GM06990 (cell line): Measurements from ENCODE around the gene TMEM272.

Experiments used
- DNase-seq: peaks from one replicate; pipeline ENCODE4 v3.0.0-alpha.2; 2011; ENCODE audit not compliant: insufficient read length; ENCODE audit errors: extremely low read depth
- H3K27me3 ChIP-seq: replicated peaks from 2 replicates; pipeline ENCODE4 v1.6.0; 2011; ENCODE audit warnings: low read length; ENCODE audit not compliant: control insufficient read depth, insufficient read depth
- H3K36me3 ChIP-seq: 2 replicates; pipeline ENCODE4 v1.5.1; 2011; ENCODE audit warnings: low read length; ENCODE audit not compliant: control insufficient read depth, insufficient read depth
- H3K4me3 ChIP-seq: replicated peaks from 2 replicates; pipeline ENCODE4 v1.5.1; 2011; ENCODE audit warnings: low read depth, mild to moderate bottlenecking, control low read depth, low read length
- CTCF ChIP-seq: IDR thresholded peaks from 2 replicates; pipeline ENCODE4 v1.5.1; 2011; ENCODE audit warnings: low read length, control low read depth, mild to moderate bottlenecking, inconsistent platforms; ENCODE audit not compliant: insufficient read depth, poor library complexity, severe bottlenecking

Gene TMEM272

GRCh38 chr13:51849145-51850101, 4.4 kb upstream of the TMEM272 start:
- Histone ChIP-seq H3K27me3 (no peaks in the 10 kb centered on the region), H3K36me3 (no peaks in the 10 kb centered on the region), H3K4me3 (no peak overlapping the region)
- peak; percentile 78 for TF ChIP-seq CTCF
- peak; percentile 22 for DNase-seq

GRCh38 chr13:51848674-51849073, 3.7 kb upstream of the TMEM272 start:
- Histone ChIP-seq H3K36me3 (no peaks in the 10 kb centered on the region), H3K4me3 (no peak overlapping the region), H3K27me3 (no peaks in the 10 kb centered on the region; the same call in 1 of the 2 replicates)
- DNase-seq, result no peak
- TF ChIP-seq CTCF, result no peak

GRCh38 chr13:51846756-51847155, 1.8 kb upstream of the TMEM272 start:
- Histone ChIP-seq H3K4me3 (no peak overlapping the region), H3K36me3 (no peaks in the 10 kb centered on the region), H3K27me3 (no peaks in the 10 kb centered on the region; the same call in 1 of the 2 replicates)
- no peak for TF ChIP-seq CTCF
- no peak for DNase-seq

GRCh38 chr13:51845574-51846318, 769 bp upstream of the TMEM272 start:
- H3K27me3 ChIP-seq, result no peaks in the 10 kb centered on the region; the same call in 1 of the 2 replicates
- DNase-seq, result no peak
- H3K36me3 ChIP-seq, result no peaks in the 10 kb centered on the region
- H3K4me3 ChIP-seq, result no peak overlapping the region
- no peak for TF ChIP-seq CTCF

- no peak for DNase-seq
- no peak overlapping the region for H3K4me3 ChIP-seq
- TF ChIP-seq CTCF, result no peak
- no peaks in the 10 kb centered on the region for H3K36me3 ChIP-seq
- no peaks in the 10 kb centered on the region; the same call in 1 of the 2 replicates for H3K27me3 ChIP-seq
Measured at GRCh38 chr13:51843529-51843928, 1.4 kb downstream of the TMEM272 start.
